Hepatocyte (in vitro differentiated cells): ENCODE data around the gene GRAP2. TPM values are rescaled to one million over a fixed set of nuclear protein-coding genes. Genes with fewer than 3 reads are reported as not detected.

Experiments
- DNase-seq: peaks from one replicate; pipeline ENCODE4 v3.0.0-alpha.2; 2016; ENCODE audit warnings: low spot score
- H2AFZ ChIP-seq: fragments of 200-600 bp; sonication (generic); 2 replicates; pipeline ENCODE4 v1.6.0; 2016; ENCODE audit warnings: antibody characterized with exemption, mild to moderate bottlenecking
- H3K27ac ChIP-seq: fragments of 200-600 bp; sonication (generic); 2 replicates; pipeline ENCODE4 v1.5.1; 2016; ENCODE audit warnings: mild to moderate bottlenecking
- H3K27me3 ChIP-seq: fragments of 200-600 bp; sonication (generic); 2 replicates; pipeline ENCODE4 v1.6.1; 2016
- H3K36me3 ChIP-seq: fragments of 200-600 bp; sonication (generic); replicated peaks from 2 replicates; pipeline ENCODE4 v1.5.1; 2016; ENCODE audit warnings: low read depth; ENCODE audit not compliant: insufficient read depth
- H3K4me1 ChIP-seq: fragments of 200-600 bp; sonication (generic); 2 replicates; pipeline ENCODE4 v1.5.1; 2016; ENCODE audit warnings: mild to moderate bottlenecking, moderate library complexity; ENCODE audit not compliant: insufficient read depth
- H3K4me2 ChIP-seq: fragments of 200-600 bp; sonication (generic); 2 replicates; pipeline ENCODE4 v1.6.0; 2016
- H3K4me3 ChIP-seq: fragments of 200-600 bp; sonication (generic); 2 replicates; pipeline ENCODE4 v1.5.1; 2016; ENCODE audit warnings: mild to moderate bottlenecking
- H3K79me2 ChIP-seq: fragments of 200-600 bp; sonication (generic); 2 replicates; pipeline ENCODE4 v1.6.0; 2017; ENCODE audit warnings: mild to moderate bottlenecking
- H3K9me2 ChIP-seq: fragments of 200-600 bp; sonication (generic); replicated peaks from 2 replicates; pipeline ENCODE4 v1.6.0; 2017; ENCODE audit warnings: mild to moderate bottlenecking; ENCODE audit not compliant: insufficient read depth
- H3K9me3 ChIP-seq: fragments of 200-600 bp; sonication (generic); 2 replicates; pipeline ENCODE4 v1.5.1; 2016; ENCODE audit warnings: low read depth, mild to moderate bottlenecking
- H4K20me1 ChIP-seq: fragments of 200-600 bp; sonication (generic); 2 replicates; pipeline ENCODE4 v1.6.0; 2016; ENCODE audit warnings: mild to moderate bottlenecking; ENCODE audit not compliant: insufficient read depth, poor library complexity, severe bottlenecking
- CTCF ChIP-seq: fragments of 200-600 bp; sonication (generic); IDR thresholded peaks from 2 replicates; pipeline ENCODE4 v1.5.1; 2016; ENCODE audit warnings: antibody characterized with exemption, mild to moderate bottlenecking; ENCODE audit not compliant: poor library complexity
- EZH2 ChIP-seq: fragments of 200-600 bp; sonication (generic); IDR thresholded peaks from 2 replicates; pipeline ENCODE4 v1.6.1; 2016; ENCODE audit warnings: antibody characterized with exemption, mild to moderate bottlenecking, borderline replicate concordance
- EZH2phosphoT487 ChIP-seq: fragments of 200-600 bp; sonication (generic); IDR thresholded peaks from one replicate; pipeline ENCODE4 v1.6.1; 2018; ENCODE audit warnings: antibody characterized with exemption, mild to moderate bottlenecking, low read depth, moderate library complexity; ENCODE audit not compliant: unreplicated experiment, severe bottlenecking
- WGBS: methylation state at CpG from one replicate; pipeline ENCODE4 v1.1.6; 2016; ENCODE audit warnings: low lambda C conversion rate; ENCODE audit errors: missing lambda C conversion rate; 5-methylcytosine and 5-hydroxymethylcytosine counted together
- polyA plus RNA-seq: library from polyadenylated mRNA; unstranded; fragments of >200 nt; fragmentation: Nextera tagmentation; extraction: Ambion mirVana; gene quantifications from 2 replicates; pipeline ENCODE4 v1.2.1, GENCODE V29; 2016
- total RNA-seq: library from RNA; depleted of rRNA; stranded (reverse); fragments of >200 nt; gene quantifications from 2 replicates; pipeline ENCODE4 v1.2.3, GENCODE V29; 2014

The GRAP2 gene
- 0.12 TPM in 1 of 2 replicates, not detected in the other for total RNA-seq
- 0.51 TPM in 1 of 2 replicates, not detected in the other for polyA plus RNA-seq

GRCh38 chr22:39900306-39901227 is at the start of gene GRAP2:
GRAP2 (plus strand) TSS chr22:39901084; CDS start chr22:39947107, 46,023 bp downstream.
- H3K27ac ChIP-seq, result no peak within 1 kb of the TSS
- H3K9me2 ChIP-seq, result no peaks in the 10 kb centered on the region
- TF ChIP-seq CTCF (no peak), EZH2phosphoT487 (no peak), EZH2 (no peak)
- no peaks in the 10 kb centered on the region for H3K79me2 ChIP-seq
- H2AFZ ChIP-seq, result no peak within 1 kb of the TSS
- no peak for DNase-seq
- no peaks in the 10 kb centered on the region for H3K36me3 ChIP-seq
- 82% methylated on average over 4 of the region's 4 CpGs for WGBS
- H3K4me1 ChIP-seq, result no peaks in the 10 kb centered on the region
- no peak within 1 kb of the TSS for H3K4me2 ChIP-seq
- H3K9me3 ChIP-seq, result no peaks in the 10 kb centered on the region
- H3K27me3 ChIP-seq, result peaks cover 27% of the 10 kb centered on the region
- H4K20me1 ChIP-seq, result no peaks in the 10 kb centered on the region
- no peak within 1 kb of the TSS for H3K4me3 ChIP-seq

GRCh38 chr22:39851606-39852315 is 49.1 kb upstream of the GRAP2 start:
- Histone ChIP-seq H3K4me3 (no peak overlapping the region), H3K4me1 (no peaks in the 10 kb centered on the region), H2AFZ (no peak overlapping the region), H3K36me3 (no peaks in the 10 kb centered on the region), H3K4me2 (no peak overlapping the region), H3K9me3 (no peaks in the 10 kb centered on the region), H3K79me2 (no peaks in the 10 kb centered on the region), H3K27me3 (no peaks in the 10 kb centered on the region), H3K27ac (no peak overlapping the region), H3K9me2 (no peaks in the 10 kb centered on the region), H4K20me1 (no peaks in the 10 kb centered on the region)
- no peak for TF ChIP-seq CTCF
- TF ChIP-seq EZH2phosphoT487, result no peak
- no peak for TF ChIP-seq EZH2
- WGBS, result 93% methylated on average over 4 of the region's 4 CpGs
- DNase-seq, result no peak

- Histone ChIP-seq H3K4me3 (no peak overlapping the region), H3K4me2 (no peak overlapping the region), H3K27ac (no peak overlapping the region), H3K79me2 (no peaks in the 10 kb centered on the region), H3K9me3 (no peaks in the 10 kb centered on the region), H3K27me3 (no peaks in the 10 kb centered on the region), H3K36me3 (no peaks in the 10 kb centered on the region), H2AFZ (no peak overlapping the region), H3K4me1 (no peaks in the 10 kb centered on the region), H4K20me1 (no peaks in the 10 kb centered on the region), H3K9me2 (no peaks in the 10 kb centered on the region)
- WGBS, result 67% methylated on average over 2 of the region's 2 CpGs
- DNase-seq, result no peak
- TF ChIP-seq EZH2phosphoT487 (no peak), EZH2 (no peak), CTCF (no peak)
These were observed 48.1 kb upstream of the GRAP2 start for GRCh38 chr22:39852799-39853198.
